ENCODE results near the gene GOLGA6B.
"Not testable (repeated sequence)": the region's sequence is repeated elsewhere in the genome, so short reads cannot be mapped to it uniquely, and the experiment has no call there.

Gene GOLGA6B, protein sequence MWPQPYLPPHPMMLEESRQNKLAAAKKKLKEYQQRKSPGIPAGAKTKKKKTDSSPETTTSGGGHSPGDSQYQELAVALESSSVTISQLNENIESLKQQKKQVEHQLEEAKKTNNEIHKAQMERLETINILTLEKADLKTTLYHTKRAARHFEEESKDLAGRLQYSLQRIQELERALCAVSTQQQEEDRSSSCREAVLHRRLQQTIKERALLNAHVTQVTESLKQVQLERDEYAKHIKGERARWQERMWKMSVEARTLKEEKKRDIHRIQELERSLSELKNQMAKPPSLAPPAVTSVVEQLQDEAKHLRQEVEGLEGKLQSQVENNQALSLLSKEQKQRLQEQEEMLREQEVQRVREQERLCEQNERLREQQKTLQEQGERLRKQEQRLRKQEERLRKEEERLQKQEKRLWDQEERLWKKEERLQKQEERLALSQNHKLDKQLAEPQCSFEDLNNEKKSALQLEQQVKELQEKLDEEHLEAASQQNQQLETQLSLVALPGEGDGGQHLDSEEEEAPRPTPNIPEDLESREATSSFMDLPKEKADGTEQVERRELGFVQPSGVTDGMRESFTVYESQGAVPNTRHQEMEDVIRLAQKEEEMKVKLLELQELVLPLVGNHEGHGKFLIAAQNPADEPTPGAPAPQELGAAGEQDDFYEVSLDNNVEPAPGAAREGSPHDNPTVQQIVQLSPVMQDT

DNA sequence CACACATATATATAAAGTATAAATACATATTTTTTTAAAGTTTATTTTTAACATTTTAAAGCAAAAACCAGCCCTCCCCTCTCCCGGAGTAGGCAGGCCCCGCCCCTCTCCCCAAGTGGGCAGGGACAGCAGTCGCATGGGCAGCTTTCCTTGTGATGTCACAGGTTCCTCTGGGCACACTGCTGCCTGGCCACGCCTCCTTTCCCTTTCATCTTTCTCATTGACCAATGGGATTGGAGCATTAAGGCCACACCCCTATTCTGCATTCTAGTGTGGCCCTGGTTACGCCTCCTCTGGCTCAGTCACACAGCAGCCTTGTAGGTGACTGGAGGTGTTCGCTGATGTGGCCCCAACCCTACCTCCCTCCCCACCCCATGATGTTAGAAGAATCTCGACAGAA, at the start of gene GOLGA6B:
Gene GOLGA6B, plus strand, starts transcription at position 301 of the 400 bp plus-strand sequence. Its CDS starts 41 bp downstream, at position 342.
- not testable (repeated sequence) for DNase-seq

DNA sequence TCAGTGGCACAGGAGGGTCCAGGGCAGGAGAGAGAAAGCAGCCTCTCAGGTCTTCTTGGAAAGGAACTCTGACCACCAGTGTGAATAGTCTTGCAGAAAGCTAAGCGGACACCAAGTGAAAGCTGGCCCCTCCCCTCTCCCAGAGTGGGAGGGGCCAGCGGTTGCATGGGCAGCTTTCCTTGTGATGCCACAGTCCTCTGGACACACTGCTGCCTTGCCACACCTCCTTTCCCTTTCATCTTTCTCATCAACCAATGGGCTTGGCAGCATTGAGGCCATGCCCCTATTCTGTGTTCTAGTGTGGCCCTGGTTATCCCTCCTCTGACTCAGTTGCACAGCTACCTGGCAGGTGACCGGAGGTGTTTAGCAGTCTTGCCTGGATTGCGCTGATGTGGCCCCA, 49.7 kb upstream of the GOLGA6B start:
- DNase-seq: no peak

DNA sequence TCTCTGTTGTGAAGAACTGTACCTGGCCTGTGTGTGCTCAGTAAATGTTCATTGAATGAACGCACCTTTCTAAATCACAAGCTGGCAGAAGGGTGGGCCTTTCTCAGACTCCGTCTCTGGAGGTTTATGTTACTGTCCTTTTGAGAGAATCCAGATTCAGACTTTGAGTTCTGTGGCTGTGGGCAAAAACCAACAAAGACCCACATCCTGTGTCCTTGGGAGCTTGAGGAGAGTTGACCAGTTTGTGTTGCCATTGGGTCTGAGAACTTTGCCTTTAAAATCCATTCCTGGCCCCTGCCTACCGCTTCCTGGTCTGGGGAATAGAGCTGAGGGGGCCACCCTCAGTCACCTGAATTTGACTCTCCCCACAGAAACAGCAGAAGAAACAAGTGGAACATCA, 46.4 kb upstream of the GOLGA6B start:
- not testable (repeated sequence) for DNase-seq

DNA sequence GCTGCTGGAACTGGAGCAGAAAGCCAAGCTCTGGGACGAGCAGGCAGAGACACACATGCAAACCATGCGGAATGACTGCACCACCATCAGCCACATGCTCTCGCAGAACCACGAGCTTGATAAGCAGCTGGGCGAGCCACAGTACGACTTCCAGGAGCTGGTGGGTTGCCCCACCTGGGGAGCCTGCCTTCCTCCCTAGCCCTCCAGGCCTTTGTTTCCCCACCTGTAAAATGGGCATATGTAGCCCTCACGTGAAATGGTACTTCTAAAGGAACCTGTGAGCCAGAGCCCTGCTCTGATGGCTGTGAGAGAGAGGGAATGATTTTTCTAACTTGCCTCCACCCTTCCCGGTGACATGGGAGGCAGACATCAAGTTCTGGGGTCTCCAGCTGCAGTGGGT, 44.6 kb upstream of the GOLGA6B start:
- DNase-seq: no peak

DNA sequence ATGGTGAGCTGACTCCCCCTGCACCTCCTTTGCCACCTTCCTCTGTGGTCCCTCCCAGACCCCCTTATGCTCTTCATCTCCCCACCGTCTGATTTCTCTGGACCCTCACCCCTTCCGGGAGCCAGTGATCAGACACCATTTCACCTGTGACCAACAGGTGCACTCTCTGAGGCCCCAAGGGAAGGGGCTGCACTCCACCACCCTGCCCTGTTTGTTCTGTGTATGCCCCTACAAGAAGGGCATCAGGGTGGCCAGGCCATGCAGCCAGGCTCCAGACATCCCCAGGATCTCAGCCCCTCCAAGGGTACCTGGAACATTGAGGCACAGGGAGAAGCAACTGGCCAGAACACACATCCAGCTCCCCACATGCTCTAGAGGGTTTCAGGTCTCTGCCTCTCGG, 42.2 kb upstream of the GOLGA6B start:
- not testable (repeated sequence) for DNase-seq

DNA sequence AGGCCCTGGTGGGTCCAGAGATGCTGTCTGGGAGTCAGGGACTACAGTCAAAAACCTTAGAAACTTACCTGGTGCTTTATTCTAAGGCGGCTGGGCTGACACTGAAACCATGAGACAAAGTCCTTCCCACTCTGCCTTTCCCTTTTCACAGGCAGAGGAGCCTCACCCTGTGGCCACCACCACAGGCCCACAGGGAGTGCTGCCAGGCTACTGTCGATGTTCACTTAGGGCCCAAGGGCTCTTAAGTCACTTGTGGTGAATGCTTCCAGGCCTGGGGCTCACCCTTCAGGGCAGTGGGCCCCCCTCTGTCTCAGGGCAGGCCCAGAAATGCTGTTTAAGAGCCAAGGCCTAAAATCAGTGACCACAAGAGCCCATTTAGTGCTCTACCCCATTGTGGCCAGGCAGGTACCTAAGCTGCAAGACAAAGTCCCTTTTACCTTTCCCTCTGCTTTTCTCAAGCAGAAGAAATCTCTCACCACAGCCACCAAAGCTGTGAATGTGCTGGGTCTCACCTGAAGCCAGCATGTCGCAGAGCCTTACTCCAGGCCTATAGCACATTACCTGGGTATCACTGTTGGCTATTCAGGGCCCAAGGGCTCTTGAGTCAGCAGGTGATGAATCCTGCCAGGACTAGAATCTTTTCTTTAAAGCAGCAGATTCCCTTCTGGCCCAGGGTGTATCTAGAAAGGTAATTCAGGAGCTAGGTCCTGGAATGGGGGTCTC, 39.5 kb upstream of the GOLGA6B start:
- no peak for DNase-seq

DNA sequence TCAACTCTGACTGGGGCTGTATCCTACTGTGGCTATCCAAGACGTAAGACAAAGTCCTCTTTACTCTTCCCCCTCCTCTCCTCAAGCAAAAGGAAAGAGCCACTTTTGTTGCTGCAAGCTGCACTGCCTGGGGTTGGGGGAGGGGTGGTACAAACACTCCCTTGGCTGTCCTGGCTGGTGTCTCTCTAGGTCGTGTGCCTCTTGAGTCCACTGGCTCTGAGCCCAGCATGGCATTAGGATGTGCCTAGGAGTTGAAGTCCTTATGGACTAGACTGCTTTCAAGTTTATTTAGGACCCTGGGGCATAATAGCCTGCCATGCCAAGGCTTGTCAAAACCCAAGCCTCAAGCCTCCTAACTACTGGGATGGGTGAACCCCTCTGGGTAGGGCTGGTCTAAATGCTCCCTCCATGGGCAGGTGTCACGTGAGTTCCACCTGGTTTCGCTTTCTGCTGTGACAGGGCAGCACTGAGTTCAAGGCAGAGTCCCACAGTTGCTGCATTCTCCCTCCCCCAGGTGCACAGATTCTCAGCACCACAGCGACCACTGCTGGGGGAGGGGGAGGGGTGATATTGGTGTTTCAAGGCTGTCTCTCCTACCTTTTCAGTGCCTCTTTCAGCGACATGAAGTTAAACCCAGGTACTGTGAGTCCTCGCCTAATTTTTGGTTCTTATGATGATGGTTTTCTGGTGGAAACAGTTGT, 38.8 kb upstream of the GOLGA6B start:
- DNase-seq: not testable (repeated sequence)

DNA sequence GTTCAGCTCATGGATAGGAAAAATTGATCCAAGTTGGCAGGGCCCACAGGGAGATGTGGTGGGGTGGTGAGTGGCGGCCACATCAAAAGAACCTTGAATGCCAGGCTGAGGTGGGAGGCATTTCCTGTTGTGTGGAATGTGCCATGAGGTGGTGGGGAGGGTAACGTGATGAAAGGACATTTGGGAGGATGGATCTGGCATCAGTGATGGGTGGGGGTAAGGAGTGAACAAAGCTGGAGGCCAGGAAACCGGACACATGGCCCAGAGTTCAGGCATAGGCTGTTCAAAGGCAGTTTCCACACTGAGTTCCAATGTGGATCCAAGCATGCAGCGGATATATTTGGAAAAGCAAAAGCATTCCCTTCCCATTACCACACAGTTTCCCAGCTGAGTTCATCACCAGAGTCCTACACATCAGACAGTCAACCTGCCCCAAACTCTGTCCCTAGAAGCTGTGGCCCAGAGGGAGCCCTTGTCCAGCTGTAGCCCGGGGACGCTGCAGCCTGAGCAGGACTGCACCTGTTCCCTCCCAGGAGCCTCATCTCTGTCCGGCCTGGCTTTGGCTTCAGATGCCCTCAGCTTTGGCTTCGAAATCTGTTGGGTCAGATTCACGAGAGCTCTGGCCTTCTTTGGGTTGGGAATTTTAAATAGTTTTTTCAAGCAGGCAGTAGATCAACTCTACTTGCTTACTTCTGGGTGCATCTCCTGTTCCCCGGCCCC, 37.8 kb upstream of the GOLGA6B start:
- DNase-seq: no peak

DNA sequence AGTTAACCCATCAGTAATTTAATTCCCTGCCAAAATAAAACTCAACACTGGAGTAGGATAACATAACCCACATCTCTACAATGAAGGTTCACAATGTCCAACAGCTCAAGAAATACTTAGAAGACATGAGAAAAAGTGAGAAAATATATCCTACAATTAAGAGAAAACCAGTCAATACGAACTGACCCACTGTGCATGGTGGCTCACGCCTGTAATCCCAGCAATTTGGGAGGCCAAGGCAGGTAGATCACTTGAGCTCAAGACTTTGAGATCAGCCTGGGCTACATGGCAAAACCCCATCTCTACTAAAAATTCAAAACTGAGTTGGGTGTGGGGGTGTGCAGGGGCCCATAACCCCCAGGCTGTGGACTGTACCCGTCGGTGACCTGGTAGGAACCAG, 30.6 kb upstream of the GOLGA6B start:
- not testable (repeated sequence) for DNase-seq

DNA sequence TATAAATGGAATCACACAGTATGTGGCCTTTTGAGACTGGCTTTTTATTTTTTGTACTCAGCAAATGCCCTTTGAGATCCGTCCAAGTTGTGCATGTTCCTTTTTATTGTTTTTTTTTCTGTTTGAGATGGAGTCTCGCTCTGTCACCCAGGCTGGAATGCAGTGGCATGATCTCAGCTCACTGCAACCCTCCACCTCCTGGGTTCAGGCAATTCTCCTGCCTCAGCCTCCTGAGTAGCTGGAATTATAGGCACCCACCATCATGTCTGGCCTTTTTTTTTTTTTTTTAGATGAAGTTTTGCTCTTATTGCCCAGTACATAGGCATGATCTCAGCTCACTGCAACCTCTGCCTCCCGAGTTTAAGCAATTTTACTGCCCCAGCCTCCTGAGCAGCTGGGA, 28.3 kb upstream of the GOLGA6B start:
- DNase-seq: not testable (repeated sequence)

DNA sequence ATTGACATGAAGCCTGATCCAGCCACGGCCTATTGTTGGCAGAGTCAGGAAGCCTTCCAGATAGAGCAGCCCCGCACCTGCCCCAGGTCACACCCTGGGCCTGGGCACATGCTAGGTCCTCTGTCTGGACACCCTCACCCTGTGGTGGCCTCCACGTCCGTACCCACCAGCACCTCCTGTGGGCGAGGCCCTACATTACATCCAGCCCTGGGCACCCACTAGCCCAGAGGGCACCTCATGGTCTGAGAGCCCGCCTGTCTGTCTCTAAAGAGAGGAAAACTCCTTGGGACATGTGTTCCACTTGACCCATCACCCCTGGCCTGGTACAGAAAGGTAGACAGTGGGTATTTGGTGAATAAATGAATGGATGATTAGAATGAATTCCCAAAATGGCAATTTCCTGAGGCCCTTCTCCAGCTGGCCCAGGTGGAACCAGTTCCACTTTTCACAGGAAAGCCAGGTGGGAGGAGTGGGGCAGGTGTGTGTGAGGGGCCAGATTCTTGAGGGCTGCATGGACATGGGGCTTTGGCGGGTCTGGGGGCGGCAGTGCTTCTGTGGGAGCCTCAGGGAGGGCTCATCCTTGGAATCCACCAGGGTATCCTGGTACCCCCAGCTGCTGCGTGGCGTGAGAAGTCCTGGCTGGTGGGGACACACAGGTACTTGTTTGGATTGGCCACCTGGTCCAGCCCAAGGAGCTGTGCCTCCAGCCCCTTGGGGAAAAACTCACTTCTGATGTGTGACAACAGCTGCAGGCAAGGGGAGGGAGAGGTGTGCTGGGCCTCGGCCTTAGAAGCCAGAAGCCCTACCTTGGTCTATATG, 26.0 kb upstream of the GOLGA6B start:
- not testable (repeated sequence) for DNase-seq

DNA sequence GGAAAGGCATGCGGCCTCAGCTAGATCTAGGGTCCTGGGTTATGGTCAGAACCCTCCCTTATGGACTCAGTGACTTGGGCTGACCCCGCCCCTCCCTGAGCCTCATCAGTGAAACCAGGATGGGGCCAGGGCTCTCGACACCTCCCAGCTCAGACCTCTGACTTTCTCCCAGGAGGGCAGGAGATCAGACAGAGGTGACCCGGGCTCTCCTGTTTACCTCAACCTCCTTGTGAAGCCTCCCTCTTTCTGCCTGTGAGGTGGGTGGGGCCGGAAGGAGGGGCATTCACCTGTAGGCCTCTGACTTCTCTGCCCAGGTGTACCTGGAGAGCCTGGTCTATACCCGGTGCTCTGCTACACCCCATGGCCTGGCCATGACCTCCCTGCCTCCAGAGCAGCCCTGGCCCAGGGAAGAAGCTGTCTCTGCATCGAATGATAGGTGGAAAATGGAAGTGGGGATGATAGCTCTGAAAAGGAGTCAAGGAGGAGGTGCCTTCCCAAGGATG, 25.4 kb upstream of the GOLGA6B start:
- DNase-seq: not testable (repeated sequence)

DNA sequence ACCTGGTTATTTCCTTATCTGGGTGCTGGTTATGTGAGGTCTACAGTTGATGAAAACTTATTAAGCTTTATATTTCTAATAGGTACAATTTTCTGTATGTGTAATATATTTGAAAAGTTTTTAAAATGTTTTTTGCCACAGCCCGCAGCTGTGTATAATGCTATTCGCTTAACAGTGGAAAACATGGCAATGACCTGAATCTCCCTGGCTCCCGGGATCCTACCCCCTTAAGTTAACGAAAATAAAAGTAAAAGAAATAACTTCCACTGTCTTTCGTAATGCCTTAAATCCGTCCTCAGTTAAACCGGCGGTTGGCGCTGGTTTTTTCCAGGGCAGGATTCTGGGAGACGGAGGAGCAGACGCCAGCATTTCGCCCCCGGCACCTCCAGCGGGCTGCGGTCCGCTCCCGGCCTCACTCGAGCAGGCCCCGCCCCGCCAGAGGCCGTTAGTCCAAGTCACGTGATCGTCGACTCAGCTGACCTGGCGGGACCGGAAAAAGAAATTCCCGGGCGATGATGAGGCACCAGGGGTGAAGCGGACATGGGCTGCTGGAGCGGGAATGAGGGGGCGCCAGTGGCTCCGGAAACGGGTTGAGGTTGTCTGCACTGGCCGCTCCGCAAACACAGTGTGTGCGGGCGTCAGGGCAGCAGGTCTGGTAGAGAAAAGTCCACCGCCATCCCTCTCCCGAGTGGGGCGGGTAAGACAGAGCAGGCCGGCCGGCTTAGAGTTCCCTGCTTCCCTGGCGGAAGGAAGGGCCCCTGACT, 17.8 kb upstream of the GOLGA6B start:
- not testable (repeated sequence) for DNase-seq

DNA sequence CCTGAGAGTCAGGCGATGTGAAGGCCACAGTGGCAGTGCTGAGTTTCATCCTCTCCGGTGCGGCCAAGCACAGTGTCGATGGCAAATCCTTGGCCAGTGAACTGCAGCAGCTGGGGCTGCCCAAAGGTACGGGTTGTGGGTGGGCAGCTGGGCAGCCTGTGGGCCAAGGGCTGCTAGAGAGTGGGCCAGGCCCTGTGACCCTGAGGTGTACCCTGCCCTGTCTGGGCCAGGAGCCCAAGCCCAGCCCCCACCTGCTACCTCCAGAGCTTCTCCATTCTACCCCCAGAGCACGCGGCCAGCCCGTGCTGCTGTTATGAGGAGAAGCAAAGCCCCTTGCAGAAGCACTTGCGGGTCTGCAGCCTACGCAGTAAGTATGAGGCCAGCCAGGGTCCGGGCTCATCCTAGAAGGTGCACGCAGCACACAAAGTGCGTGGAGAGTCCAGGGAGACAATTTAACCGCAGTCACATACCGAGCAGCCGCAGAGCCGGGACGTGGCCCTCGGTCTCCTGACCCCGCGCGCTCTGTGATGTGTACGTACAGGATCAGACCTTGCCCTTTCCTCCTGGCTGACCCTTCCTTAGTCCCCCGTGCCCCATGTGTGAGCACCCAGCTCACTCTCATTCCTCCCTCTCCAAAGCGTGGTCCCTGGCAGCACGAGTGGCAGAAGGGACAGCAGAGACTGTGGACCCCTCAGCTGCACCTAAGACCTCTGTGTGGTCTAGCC, 14.6 kb upstream of the GOLGA6B start:
- DNase-seq: not testable (repeated sequence)

DNA sequence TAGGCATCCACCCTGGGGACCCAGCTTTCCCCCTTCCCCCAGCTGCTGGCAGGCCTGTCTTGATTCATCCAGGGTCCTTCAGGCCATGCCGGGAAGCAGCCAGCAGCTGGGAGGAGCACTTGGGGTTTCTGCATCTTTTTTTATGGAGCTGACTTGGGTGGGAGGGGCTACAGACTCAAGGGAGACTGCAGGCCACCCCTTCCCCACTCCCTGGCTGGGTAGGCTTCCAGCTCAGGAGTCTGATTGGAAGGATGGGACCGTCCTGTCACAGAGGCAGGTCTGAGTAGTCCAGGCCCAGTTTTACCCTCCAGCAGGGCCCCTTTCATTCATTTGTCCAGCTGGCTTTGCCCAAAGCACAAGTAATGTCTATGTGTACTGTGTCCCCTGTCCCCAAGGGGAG, 12.2 kb upstream of the GOLGA6B start:
- DNase-seq: not testable (repeated sequence)

DNA sequence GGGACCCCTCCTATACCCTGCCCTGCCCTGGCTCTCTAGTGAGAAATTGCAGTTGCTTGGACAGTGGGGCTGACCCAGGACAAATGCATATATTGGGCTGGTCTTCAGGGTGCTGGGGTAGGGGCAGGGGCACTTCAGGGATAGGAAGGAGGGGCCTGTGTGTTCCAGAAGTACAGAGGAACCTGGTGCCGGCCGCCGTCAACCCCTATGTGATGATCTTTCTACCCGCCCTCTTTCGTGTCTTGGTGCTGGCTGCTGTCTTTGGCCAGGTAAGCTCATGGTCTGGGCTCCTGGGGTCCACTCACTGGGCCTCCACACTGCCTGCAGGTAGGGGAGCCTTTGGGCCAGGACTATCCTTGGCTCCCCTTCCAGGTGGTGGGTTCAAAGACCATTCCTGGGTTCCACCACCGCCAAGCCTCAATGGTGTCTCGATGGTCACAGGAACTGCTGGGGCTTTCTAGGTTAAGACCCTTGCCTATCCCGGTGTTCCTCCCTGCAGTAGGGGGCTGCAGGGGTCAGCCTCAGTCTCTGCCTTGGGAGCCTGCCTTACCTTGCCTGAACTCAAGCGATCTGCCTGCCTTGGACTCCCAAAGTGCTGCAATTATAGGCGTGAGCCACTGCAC, 5.8 kb upstream of the GOLGA6B start:
- not testable (repeated sequence) for DNase-seq

DNA sequence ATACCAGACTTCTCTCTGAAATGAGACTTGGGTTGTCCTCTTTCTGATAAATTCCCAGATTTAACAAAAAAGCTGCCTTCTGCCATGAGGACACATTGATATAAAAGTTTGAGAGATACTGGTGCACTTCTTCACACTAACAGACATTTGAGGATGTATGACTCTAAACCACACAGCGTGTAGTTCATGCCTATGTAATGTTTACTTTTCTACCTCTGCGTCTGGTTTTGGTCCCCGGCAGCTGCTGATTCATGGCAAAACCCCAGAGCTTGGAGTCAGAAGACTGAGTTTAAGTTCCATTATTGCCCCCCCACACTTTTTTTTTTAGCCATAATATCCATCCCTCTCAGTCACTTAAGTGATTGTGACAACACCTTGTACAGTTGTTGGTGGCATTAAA, 1.5 kb downstream of the GOLGA6B start:
- DNase-seq: not testable (repeated sequence)

DNA sequence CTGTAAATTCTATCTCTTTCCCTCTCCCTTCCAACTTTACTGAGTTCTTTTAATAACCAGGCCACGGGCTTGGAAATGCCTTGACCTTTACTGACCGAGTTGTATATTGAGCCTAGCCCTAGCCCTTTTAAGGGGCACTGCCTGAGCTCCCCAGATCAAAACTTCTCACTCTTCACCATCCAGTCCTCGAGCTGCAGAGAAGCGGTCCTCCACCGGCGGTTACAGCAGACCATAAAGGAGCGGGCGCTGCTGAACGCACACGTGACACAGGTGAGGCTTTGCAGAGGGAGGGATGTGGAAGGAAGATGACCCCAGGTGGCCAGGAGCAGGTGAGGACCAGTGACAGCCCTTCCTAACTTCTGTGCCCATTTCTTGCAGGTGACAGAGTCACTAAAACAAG, 6.6 kb downstream of the GOLGA6B start:
- not testable (repeated sequence) for DNase-seq

DNA sequence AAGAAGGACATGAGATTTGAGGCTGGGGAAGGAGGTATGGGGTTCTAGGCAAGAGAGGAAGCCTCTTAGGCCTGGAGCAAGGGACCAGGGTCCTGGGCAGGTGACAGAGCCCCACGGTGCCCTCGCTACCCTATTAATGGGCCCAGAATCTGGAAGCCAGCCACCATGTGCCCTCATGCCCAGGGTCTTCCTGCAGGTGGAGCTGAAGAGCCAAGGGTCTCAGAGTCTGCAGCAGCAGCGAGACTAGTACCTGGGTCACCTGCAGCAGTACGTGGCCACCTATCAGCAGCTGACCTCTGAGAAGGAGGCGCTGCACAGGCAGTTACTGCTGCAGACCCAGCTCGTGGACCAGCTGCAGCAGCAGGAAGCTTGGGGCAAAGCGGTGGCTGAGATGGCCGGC, 9.4 kb downstream of the GOLGA6B start:
- not testable (repeated sequence) for DNase-seq

Data from DMS 273 treated with DMSO at 0.1 percent for 48 hours (cell line).